T-helper 2 cell (primary cell): Measurements from ENCODE around the gene PNPLA8.

Experiments used
- DNase-seq, 5 experiments: peaks; one replicate each; pipeline versions ENCODE4 v3.0.0 to v3.0.0-alpha.2; 2012 to 2022

Gene PNPLA8

DNA sequence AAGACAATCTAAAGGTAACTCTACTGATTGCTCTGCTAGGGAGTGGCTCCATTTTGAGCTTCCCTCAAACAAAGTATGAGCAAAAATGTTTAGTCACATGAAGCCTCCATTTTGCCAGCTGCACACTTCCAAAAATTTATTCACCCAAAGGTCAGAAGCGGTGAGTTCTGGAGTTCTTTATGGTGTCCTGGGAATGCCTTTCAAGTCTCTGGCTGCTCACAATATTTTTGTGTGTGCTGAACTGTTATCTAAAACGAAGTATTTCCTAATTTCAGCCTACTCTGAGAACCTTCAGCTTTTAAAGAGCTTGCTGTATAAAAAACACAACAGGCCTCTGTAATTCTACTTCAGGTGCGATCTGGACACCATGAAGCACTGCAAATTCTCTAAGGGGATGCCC, 85.3 kb downstream of the PNPLA8 start:
- no peak for DNase-seq

- DNase-seq, result no peak
Observed at GRCh38 chr7:108436906-108437305, 89.0 kb downstream of the PNPLA8 start.

GRCh38 chr7:108434010-108434409, 91.9 kb downstream of the PNPLA8 start:
- DNase-seq, result no peak

GRCh38 chr7:108431099-108431498, 94.8 kb downstream of the PNPLA8 start:
- DNase-seq, result no peak

DNA sequence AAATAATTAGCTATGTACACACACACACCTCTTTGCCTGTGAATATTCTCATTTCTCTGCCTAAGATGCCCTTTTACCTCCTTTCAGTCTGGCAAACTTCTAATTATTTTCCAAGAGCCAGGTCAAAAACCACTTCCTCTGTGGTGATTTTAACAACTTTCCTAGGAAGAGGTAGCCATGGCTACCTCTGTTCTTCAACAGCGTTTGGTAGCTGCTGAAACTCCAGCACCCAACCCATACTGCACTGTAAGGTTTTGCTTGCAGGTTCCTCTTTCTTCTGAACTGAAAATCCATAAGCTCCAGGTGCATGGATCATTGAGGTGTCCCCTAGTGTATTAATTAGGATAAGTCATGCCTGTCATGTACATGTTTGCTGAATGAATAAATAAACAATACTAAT, 95.3 kb downstream of the PNPLA8 start:
- DNase-seq, result no peak

- no peak for DNase-seq
Observed at GRCh38 chr7:108427766-108428165, 98.2 kb downstream of the PNPLA8 start.

DNA sequence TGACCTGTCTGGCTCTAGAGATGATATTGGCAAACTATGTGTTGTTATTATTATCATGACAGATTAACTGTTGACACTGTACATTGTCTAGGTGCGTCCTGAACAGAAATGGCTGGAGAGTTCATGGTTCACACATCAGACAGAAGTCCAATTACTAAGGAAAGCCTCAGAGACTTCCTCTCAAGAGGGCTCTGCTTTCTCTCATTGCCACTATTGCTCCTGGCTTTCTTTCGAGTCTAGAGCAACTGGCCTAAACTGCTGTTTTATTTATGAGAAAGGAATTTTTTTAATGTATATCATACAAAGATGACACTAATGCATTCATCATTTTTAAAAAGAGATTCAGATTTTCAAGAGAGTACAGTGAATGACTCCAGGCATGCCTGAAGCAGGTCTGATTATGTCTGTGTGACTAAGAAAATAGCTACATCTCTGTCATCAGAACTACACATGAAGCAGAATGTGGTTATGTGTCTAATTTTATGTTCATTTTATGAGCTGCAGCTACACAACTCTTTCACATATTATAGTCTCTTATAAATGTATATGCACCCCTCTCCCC, 100.1 kb downstream of the PNPLA8 start:
- no peak for DNase-seq

GRCh38 chr7:108424013-108424412, 101.9 kb downstream of the PNPLA8 start:
- no peak for DNase-seq

DNA sequence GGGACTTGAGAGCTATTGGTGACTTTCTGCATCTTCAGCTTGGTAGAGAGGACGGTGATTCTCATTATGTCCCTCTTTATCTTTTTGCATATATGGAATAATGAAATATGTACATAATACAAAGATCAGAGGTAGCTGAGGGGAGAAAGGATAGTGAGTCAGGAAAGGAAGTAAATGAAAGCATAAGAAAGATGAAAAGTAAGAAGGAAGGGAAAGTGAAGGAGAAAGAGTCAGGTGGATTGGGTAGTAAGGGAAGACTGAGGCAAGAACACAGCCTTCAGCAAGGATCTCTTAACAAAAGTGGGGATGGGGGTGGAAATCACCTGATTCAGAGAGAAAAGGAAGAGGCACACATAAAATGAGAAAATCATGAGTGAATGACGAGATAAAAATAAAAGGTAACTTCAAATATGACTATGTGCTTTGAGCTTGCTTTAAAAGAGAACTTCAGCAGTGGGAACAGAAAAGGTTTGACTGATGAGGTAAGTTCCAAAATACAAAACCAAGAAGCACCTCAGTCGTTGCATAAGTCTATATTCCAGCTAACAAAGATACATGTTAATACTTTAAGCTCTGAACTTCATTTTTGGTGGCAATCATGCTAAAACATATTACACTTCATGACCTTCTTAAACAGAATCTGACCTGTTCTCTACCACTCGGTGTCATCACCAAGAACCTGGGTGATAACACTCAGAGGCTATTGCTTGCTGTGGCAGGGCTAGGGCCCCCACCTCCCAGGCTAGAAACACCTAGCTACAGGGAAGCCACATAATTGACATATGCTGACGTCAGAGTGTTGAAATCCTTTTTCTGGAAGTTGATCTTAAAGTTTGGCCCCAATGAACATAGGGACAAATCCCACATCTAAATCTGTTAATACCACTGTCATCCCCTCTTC, 102.6 kb downstream of the PNPLA8 start:
- DNase-seq, result no peak

- DNase-seq, result no peak
Observed at GRCh38 chr7:108421720-108422331, 104.1 kb downstream of the PNPLA8 start.
